B cell (primary cell): ENCODE measurements around the gene ARHGAP32. TPM values are rescaled to one million over a fixed set of nuclear protein-coding genes. Genes with fewer than 3 reads are reported as not detected.

Source experiments
- ATAC-seq: fragments of 200-7000 bp; cut with Tn5 transposase; one replicate; pipeline ENCODE4 v1.10.0; 2021; ENCODE audit warnings: low read depth, mild to moderate bottlenecking, moderate number of reproducible peaks, moderate library complexity
- CTCF ChIA-PET: fragments of 350-600 bp; sonication (Branson Sonifier 250); formaldehyde crosslinking; loops from one replicate; lab custom pipeline; 2021; ENCODE audit warnings: antibody characterized with exemption, inconsistent platforms; lab: Charles Lee
- POLR2A ChIA-PET: fragments of 350-600 bp; sonication (Branson Sonifier 250); formaldehyde crosslinking; loops from one replicate; lab custom pipeline; 2021; ENCODE audit warnings: antibody characterized with exemption; lab: Charles Lee
- DNase-seq: peaks from one replicate; pipeline ENCODE4 v3.0.0; 2013
- H2AFZ ChIP-seq: 2 replicates; pipeline ENCODE4 v1.6.1; 2012; ENCODE audit warnings: mild to moderate bottlenecking, low read depth, low read length; ENCODE audit not compliant: insufficient read depth, poor library complexity, severe bottlenecking
- H3K27ac ChIP-seq, 2 donors: 1 replicate in 1 of 2; 2 replicates in 1 of 2; pipeline ENCODE4 v1.5.1; 2012 to 2013; ENCODE audit warnings: low read length in 2 of 2, mild to moderate bottlenecking in 2 of 2, moderate library complexity in 1 of 2
- H3K27me3 ChIP-seq, 4 experiments: fragments of 200-600 bp in 1 of 4; sonication (generic) in 1 of 4; replicated peaks in 1 of 4; 1 replicate in 2 of 4; 2 replicates in 2 of 4; pipeline versions ENCODE4 v1.6.1 to v1.7.0; 2013 to 2016; ENCODE audit warnings: low read length in 3 of 4, mild to moderate bottlenecking in 2 of 4, mixed read lengths in 1 of 4, moderate library complexity in 1 of 4; ENCODE audit not compliant: insufficient read depth in 4 of 4, control insufficient read depth in 3 of 4; ENCODE audit errors: control extremely low read depth in 1 of 4
- H3K36me3 ChIP-seq, 2 experiments: replicated peaks in 1 of 2; 1 replicate in 1 of 2; 2 replicates in 1 of 2; pipeline versions ENCODE4 v1.6.1 to v1.7.1; 2013; ENCODE audit warnings: low read length in 1 of 2; ENCODE audit not compliant: insufficient read depth in 2 of 2, control insufficient read depth in 1 of 2; ENCODE audit errors: control extremely low read depth in 1 of 2, extremely low read depth in 1 of 2
- H3K4me1 ChIP-seq, 2 donors: fragments of 200-600 bp in 1 of 2; sonication (generic) in 1 of 2; 1 replicate in 1 of 2; 2 replicates in 1 of 2; pipeline versions ENCODE4 v1.5.1 to v1.6.1; 2013 to 2017; ENCODE audit warnings: low read length in 2 of 2; ENCODE audit not compliant: control insufficient read depth in 2 of 2, insufficient read depth in 2 of 2
- H3K4me2 ChIP-seq: replicated peaks from 2 replicates; pipeline ENCODE3; 2012; ENCODE audit warnings: mild to moderate bottlenecking, low read depth, low read length; ENCODE audit not compliant: poor library complexity, severe bottlenecking
- H3K4me3 ChIP-seq, 5 experiments: fragments of 200-600 bp in 1 of 5; sonication (generic) in 1 of 5; 1 replicate in 3 of 5; 2 replicates in 2 of 5; pipeline versions ENCODE4 v1.5.1 to v1.7.0; 2011 to 2016; ENCODE audit warnings: low read length in 4 of 5, mild to moderate bottlenecking in 4 of 5, low read depth in 2 of 5, control low read depth in 1 of 5, moderate library complexity in 1 of 5; ENCODE audit not compliant: insufficient read depth in 1 of 5; ENCODE audit errors: control extremely low read depth in 1 of 5, extremely low read depth in 1 of 5
- H3K79me2 ChIP-seq: fragments of 200-600 bp; sonication (generic); one replicate; pipeline ENCODE4 v1.6.0; 2016; ENCODE audit warnings: low read length; ENCODE audit not compliant: control insufficient read depth, insufficient read depth
- H3K9ac ChIP-seq: fragments of 200-600 bp; sonication (generic); 2 replicates; pipeline ENCODE4 v1.6.1; 2017; ENCODE audit warnings: mild to moderate bottlenecking, low read length, moderate library complexity
- H3K9me3 ChIP-seq, 3 donors: one replicate each; pipeline versions ENCODE4 v1.6.1 to v1.7.1; 2013; ENCODE audit warnings: low read length in 2 of 3; ENCODE audit not compliant: control insufficient read depth in 2 of 3, insufficient read depth in 1 of 3; ENCODE audit errors: control extremely low read depth in 1 of 3
- H4K20me1 ChIP-seq: 2 replicates; pipeline ENCODE4 v1.6.0; 2012; ENCODE audit warnings: mild to moderate bottlenecking, low read length; ENCODE audit not compliant: insufficient read depth, control insufficient read depth, poor library complexity, severe bottlenecking
- H3K27ac Mint-ChIP-seq: one replicate; pipeline ENCODE4 v1.8.0; 2021; ENCODE audit warnings: mixed read lengths
- H3K27me3 Mint-ChIP-seq: one replicate; pipeline ENCODE4 v1.8.0; 2021; ENCODE audit warnings: mixed read lengths
- H3K4me1 Mint-ChIP-seq: one replicate; pipeline ENCODE4 v1.8.0; 2021; ENCODE audit warnings: mixed read lengths
- H3K4me3 Mint-ChIP-seq: one replicate; pipeline ENCODE4 v1.8.0; 2021; ENCODE audit warnings: mixed read lengths
- H3K9me3 Mint-ChIP-seq: one replicate; pipeline ENCODE4 v1.8.0; 2022; ENCODE audit warnings: mixed read lengths; ENCODE audit not compliant: insufficient read depth
- CTCF ChIP-seq: fragments of 200-600 bp; IDR thresholded peaks from one replicate; pipeline ENCODE4 v1.8.0; 2022; ENCODE audit warnings: antibody characterized with exemption, mild to moderate bottlenecking
- EZH2 ChIP-seq: IDR thresholded peaks from 2 replicates; pipeline ENCODE4 v1.6.1; 2012; ENCODE audit warnings: borderline replicate concordance, low read depth, mild to moderate bottlenecking, moderate library complexity, low read length; ENCODE audit not compliant: insufficient read depth, poor library complexity, severe bottlenecking
- WGBS: methylation state at CpG from one replicate; pipeline ENCODE4 v1.1.5; 2013; ENCODE audit warnings: missing lambda C conversion rate; ENCODE audit not compliant: insufficient coverage; 5-methylcytosine and 5-hydroxymethylcytosine counted together
- intact Hi-C: fragments of 100-400 bp; cut with micrococcal nuclease; formaldehyde crosslinking; loops from one replicate; pipeline ENCODE4 v1.10.0; 2022
- polyA plus RNA-seq: library from polyadenylated mRNA; depleted of rRNA; stranded (reverse); fragments of >200 nt; gene quantifications from 2 replicates; pipeline ENCODE4 v1.2.3, GENCODE V29; 2012
- total RNA-seq, 2 donors: library from RNA; stranded (reverse); fragments of 120-200 nt in 1 of 2; gene quantifications; 1 replicate in 1 of 2; 2 replicates in 1 of 2; pipeline versions ENCODE4 v1.2.3 to v1.2.4, GENCODE V29; 2013 to 2022

ARHGAP32 gene
- total and polyA plus RNA-seq, 2 donors (not counting 1 experiment from before 2014, with no cell fraction given) = 4.4 to 10.6 TPM

- ATAC-seq = no peak
- no peak overlapping the region for H3K4me3 Mint-ChIP-seq
- DNase-seq = no peak
- peaks cover 0 to 19% (median 0%) of the 10 kb centered on the region in 4 experiments for H3K27me3 ChIP-seq
- no peaks in the 10 kb centered on the region for H3K79me2 ChIP-seq
- H3K9me3 ChIP-seq = peaks cover 0 to 18% (median 0%) of the 10 kb centered on the region in 3 donors
- no peaks in the 10 kb centered on the region for H3K4me1 ChIP-seq
- intact Hi-C loops = no loop called here
- no peak overlapping the region for H3K27ac ChIP-seq
- H3K4me3 ChIP-seq = no peak overlapping the region
- TF ChIP-seq EZH2 (no peak), CTCF (no peak)
- no peaks in the 10 kb centered on the region for H3K4me1 Mint-ChIP-seq
- no peak overlapping the region for H3K27ac Mint-ChIP-seq
- peaks cover 27% of the 10 kb centered on the region for H3K27me3 Mint-ChIP-seq
- 88% methylated on average over 14 of the region's 16 CpGs for WGBS
- no peak overlapping the region for H2AFZ ChIP-seq
- no peak overlapping the region for H3K9ac ChIP-seq
- ChIA-PET CTCF (interaction anchor here (1.1 kb wide), 1 partner anchor 781 kb away, joined by 4 read pairs; no protein-coding TSS in a partner anchor), POLR2A (interaction anchor here (0.5 kb wide), 1 partner anchor 13 kb away, joined by 3 read pairs; no protein-coding TSS in a partner anchor)
- no peaks in the 10 kb centered on the region for H3K36me3 ChIP-seq
- H3K4me2 ChIP-seq = no peak overlapping the region
- H4K20me1 ChIP-seq = no peaks in the 10 kb centered on the region
- no peaks in the 10 kb centered on the region for H3K9me3 Mint-ChIP-seq
Measured at GRCh38 chr11:128938156-128938885, 253.8 kb downstream of the ARHGAP32 start.

GRCh38 chr11:128937480-128937879 lies 254.6 kb downstream of the ARHGAP32 start:
- Histone ChIP-seq H3K4me3 (no peak overlapping the region), H4K20me1 (no peaks in the 10 kb centered on the region), H2AFZ (no peak overlapping the region), H3K9me3 (peaks cover 0 to 23% (median 0%) of the 10 kb centered on the region in 3 donors), H3K4me1 (no peaks in the 10 kb centered on the region), H3K27me3 (peaks cover 0 to 21% (median 0%) of the 10 kb centered on the region in 4 experiments), H3K27ac (no peak overlapping the region), H3K36me3 (no peaks in the 10 kb centered on the region), H3K4me2 (no peak overlapping the region), H3K79me2 (no peaks in the 10 kb centered on the region), H3K9ac (no peak overlapping the region)
- DNase-seq = no peak
- H3K9me3 Mint-ChIP-seq = no peaks in the 10 kb centered on the region
- no peaks in the 10 kb centered on the region for H3K4me1 Mint-ChIP-seq
- WGBS = 86% methylated on average over 9 of the region's 9 CpGs
- H3K4me3 Mint-ChIP-seq = no peak overlapping the region
- ATAC-seq = no peak
- ChIA-PET POLR2A (no interaction called here), CTCF (interaction anchor here (1.1 kb wide), 1 partner anchor 780 kb away, joined by 4 read pairs; no protein-coding TSS in a partner anchor)
- H3K27ac Mint-ChIP-seq = no peak overlapping the region
- H3K27me3 Mint-ChIP-seq = peaks cover 24% of the 10 kb centered on the region
- TF ChIP-seq EZH2 = no peak
- TF ChIP-seq CTCF = no peak
- intact Hi-C loops = no loop called here
